OCI-LY1 (cell line): ENCODE results near the gene RNPS1.

ENCODE experiments used
- H2AFZ ChIP-seq: fragments of 200-600 bp; sonication (generic), shearing (Covaris generic); 2 replicates; pipeline ENCODE4 v1.6.0; 2014; ENCODE audit warnings: antibody characterized with exemption, mild to moderate bottlenecking, low read length
- H3F3A ChIP-seq: fragments of 200-600 bp; sonication (generic), shearing (Covaris generic); 2 replicates; pipeline ENCODE4 v1.6.0; 2014; ENCODE audit warnings: mild to moderate bottlenecking, antibody characterized with exemption, low read length, moderate library complexity; ENCODE audit not compliant: insufficient read depth
- H3K27ac ChIP-seq: fragments of 200-600 bp; sonication (generic); 2 replicates; pipeline ENCODE4 v1.5.1; 2014; ENCODE audit warnings: low read length, mixed run types, mild to moderate bottlenecking, low read depth; ENCODE audit not compliant: poor library complexity, severe bottlenecking
- H3K27me3 ChIP-seq: fragments of 200-600 bp; sonication (generic); 2 replicates; pipeline ENCODE4 v1.6.0; 2014; ENCODE audit warnings: antibody characterized with exemption, mild to moderate bottlenecking, low read length, moderate library complexity; ENCODE audit not compliant: insufficient read depth
- H3K36me3 ChIP-seq: fragments of 200-600 bp; sonication (generic); 2 replicates; pipeline ENCODE4 v1.6.1; 2014; ENCODE audit warnings: mild to moderate bottlenecking, antibody characterized with exemption, low read length, moderate library complexity, mixed read lengths; ENCODE audit not compliant: insufficient read depth
- H3K4me1 ChIP-seq: fragments of 200-600 bp; sonication (generic); 2 replicates; pipeline ENCODE4 v1.5.1; 2014; ENCODE audit warnings: mild to moderate bottlenecking, low read length, moderate library complexity; ENCODE audit not compliant: insufficient read depth, severe bottlenecking
- H3K4me2 ChIP-seq: fragments of 200-600 bp; sonication (generic), shearing (Covaris generic); 2 replicates; pipeline ENCODE4 v1.6.1; 2014; ENCODE audit warnings: low read length
- H3K4me3 ChIP-seq: fragments of 200-600 bp; sonication (generic); 2 replicates; pipeline ENCODE4 v1.5.1; 2014; ENCODE audit warnings: low read length, low read depth, mild to moderate bottlenecking, mixed read lengths; ENCODE audit not compliant: poor library complexity, severe bottlenecking
- H3K79me2 ChIP-seq: fragments of 200-600 bp; shearing (Covaris generic); 2 replicates; pipeline ENCODE4 v1.6.1; 2016; ENCODE audit warnings: mixed run types, low read length, mixed read lengths; ENCODE audit not compliant: insufficient read depth
- H3K9ac ChIP-seq: fragments of 200-600 bp; sonication (generic), shearing (Covaris generic); 2 replicates; pipeline ENCODE4 v1.6.1; 2014; ENCODE audit warnings: mild to moderate bottlenecking, low read length, mixed read lengths
- H3K9me2 ChIP-seq: fragments of 200-600 bp; sonication (generic), shearing (Covaris generic); 2 replicates; pipeline ENCODE4 v1.6.1; 2014; ENCODE audit warnings: low read depth, mild to moderate bottlenecking, low read length, mixed read lengths
- H3K9me3 ChIP-seq: fragments of 200-600 bp; shearing (Covaris generic); 2 replicates; pipeline ENCODE4 v1.6.1; 2014; ENCODE audit warnings: low read length, mixed read lengths
- H4K20me1 ChIP-seq: fragments of 200-600 bp; sonication (generic), shearing (Covaris generic); 2 replicates; pipeline ENCODE4 v1.6.0; 2016; ENCODE audit warnings: mild to moderate bottlenecking, low read length; ENCODE audit not compliant: insufficient read depth
- CTCF ChIP-seq: fragments of 200-600 bp; sonication (generic), shearing (Covaris generic); IDR thresholded peaks from 2 replicates; pipeline ENCODE4 v1.5.1; 2017; ENCODE audit warnings: mild to moderate bottlenecking, antibody characterized with exemption, low read length, moderate library complexity, mixed read lengths
- EZH2 ChIP-seq: fragments of 200-600 bp; sonication (generic), shearing (Covaris generic); IDR thresholded peaks from 2 replicates; pipeline ENCODE4 v1.8.0; 2017; ENCODE audit warnings: borderline replicate concordance, mixed run types, mild to moderate bottlenecking, antibody characterized with exemption, low read length, moderate library complexity, mixed read lengths

Gene RNPS1

GRCh38 chr16:2252806-2253148 is 15.1 kb downstream of the RNPS1 start:
- peaks cover 29% of the 10 kb centered on the region for H3K4me1 ChIP-seq
- H3K4me3 ChIP-seq, result no peak overlapping the region
- no peak overlapping the region for H3K4me2 ChIP-seq
- peaks cover 15% of the 10 kb centered on the region for H3F3A ChIP-seq
- H3K9me2 ChIP-seq, result no peaks in the 10 kb centered on the region
- peaks cover 56% of the 10 kb centered on the region for H3K36me3 ChIP-seq
- no peak overlapping the region for H3K9ac ChIP-seq
- H3K27me3 ChIP-seq, result no peaks in the 10 kb centered on the region
- no peak overlapping the region for H2AFZ ChIP-seq
- no peaks in the 10 kb centered on the region for H3K9me3 ChIP-seq
- no peak for TF ChIP-seq CTCF
- no peak for TF ChIP-seq EZH2
- no peaks in the 10 kb centered on the region for H4K20me1 ChIP-seq
- H3K27ac ChIP-seq, result peak overlapping the region; percentile 81
- H3K79me2 ChIP-seq, result peaks cover 9% of the 10 kb centered on the region

- no peaks in the 10 kb centered on the region for H3K9me2 ChIP-seq
- H3K4me2 ChIP-seq, result peak within 1 kb of the TSS; percentile 82
- peaks cover 15% of the 10 kb centered on the region for H3F3A ChIP-seq
- peak within 1 kb of the TSS; percentile 70 for H3K4me3 ChIP-seq
- H2AFZ ChIP-seq, result no peak within 1 kb of the TSS
- H3K9ac ChIP-seq, result peak within 1 kb of the TSS; percentile 74
- H3K36me3 ChIP-seq, result peaks cover 46% of the 10 kb centered on the region
- no peaks in the 10 kb centered on the region for H3K9me3 ChIP-seq
- H3K27me3 ChIP-seq, result no peaks in the 10 kb centered on the region
- H3K27ac ChIP-seq, result peak within 1 kb of the TSS; percentile 81
- no peaks in the 10 kb centered on the region for H4K20me1 ChIP-seq
- H3K4me1 ChIP-seq, result peaks cover 29% of the 10 kb centered on the region
- H3K79me2 ChIP-seq, result peaks cover 9% of the 10 kb centered on the region
- TF ChIP-seq CTCF (peak; percentile 54), EZH2 (no peak)
These were observed 16.4 kb downstream of the RNPS1 start, which contains the start of gene ECI1 for GRCh38 chr16:2251296-2252111. Gene ECI1 (minus strand): TSS chr16:2251587. CDS start chr16:2251566, 21 bp downstream.

DNA sequence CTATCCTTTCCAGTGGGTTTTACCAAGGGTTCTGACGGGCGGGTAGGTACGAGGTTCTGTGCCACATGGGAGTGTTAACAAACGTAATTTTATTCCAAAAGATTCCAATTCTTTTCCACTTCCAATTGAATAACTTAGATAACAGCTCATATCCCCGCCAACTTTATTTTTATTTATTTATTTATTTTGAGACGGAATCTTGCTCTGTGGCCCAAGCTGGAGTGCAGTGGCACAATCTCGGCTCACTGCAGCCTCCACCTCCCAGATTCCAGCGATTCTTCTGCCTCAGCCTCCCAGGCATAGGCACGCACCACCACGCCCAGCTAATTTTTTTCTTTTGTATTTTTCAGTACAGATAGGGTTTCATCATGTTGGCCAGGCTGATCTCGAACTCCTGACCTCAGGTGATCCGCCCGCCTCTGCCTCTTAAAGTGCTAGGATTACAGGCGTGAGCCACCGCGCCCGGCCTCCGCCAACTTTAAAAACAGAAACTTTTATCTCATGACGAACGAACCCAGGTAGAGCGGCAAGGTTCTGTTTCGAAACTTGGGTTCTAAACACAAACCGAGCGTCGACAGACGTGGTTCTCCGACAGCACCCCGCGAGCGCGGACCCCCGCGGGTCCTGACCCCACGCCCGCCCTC is 17.2 kb downstream of the RNPS1 start:
- no peak overlapping the region for H2AFZ ChIP-seq
- H3K4me2 ChIP-seq, result peak overlapping the region; percentile 82
- H3K9me2 ChIP-seq, result no peaks in the 10 kb centered on the region
- H3K9me3 ChIP-seq, result no peaks in the 10 kb centered on the region
- H3K9ac ChIP-seq, result peak overlapping the region; percentile 74
- H3K27me3 ChIP-seq, result no peaks in the 10 kb centered on the region
- peak overlapping the region; percentile 58 for H3K27ac ChIP-seq
- H3F3A ChIP-seq, result peaks cover 15% of the 10 kb centered on the region
- peaks cover 46% of the 10 kb centered on the region for H3K36me3 ChIP-seq
- H3K79me2 ChIP-seq, result peaks cover 9% of the 10 kb centered on the region
- H4K20me1 ChIP-seq, result no peaks in the 10 kb centered on the region
- TF ChIP-seq CTCF, result no peak
- no peak for TF ChIP-seq EZH2
- H3K4me3 ChIP-seq, result peak overlapping the region; percentile 70
- peaks cover 29% of the 10 kb centered on the region for H3K4me1 ChIP-seq
